Neuron (in vitro differentiated cells): ENCODE results near the gene MPI.
"Not testable (repeated sequence)": the region's sequence is repeated elsewhere in the genome, so short reads cannot be mapped to it uniquely, and the experiment has no call there.

Experiments
- H2AFZ ChIP-seq: one replicate; pipeline ENCODE4 v1.6.1; 2013; ENCODE audit warnings: low read depth, mild to moderate bottlenecking, inconsistent platforms, low read length, moderate library complexity
- H3K27me3 ChIP-seq: one replicate; pipeline ENCODE4 v1.6.1; 2013; ENCODE audit warnings: low read length; ENCODE audit not compliant: insufficient read depth
- H3K36me3 ChIP-seq: one replicate; pipeline ENCODE4 v1.6.1; 2013; ENCODE audit warnings: low read length; ENCODE audit not compliant: insufficient read depth
- H3K4me1 ChIP-seq: one replicate; pipeline ENCODE4 v1.6.1; 2013; ENCODE audit warnings: low read length; ENCODE audit not compliant: insufficient read depth
- H3K4me3 ChIP-seq: 2 replicates; pipeline ENCODE4 v1.5.1; 2013; ENCODE audit warnings: mild to moderate bottlenecking, low read length, moderate library complexity
- H3K9me3 ChIP-seq: one replicate; pipeline ENCODE4 v1.6.1; 2013; ENCODE audit warnings: low read length

Gene MPI

DNA sequence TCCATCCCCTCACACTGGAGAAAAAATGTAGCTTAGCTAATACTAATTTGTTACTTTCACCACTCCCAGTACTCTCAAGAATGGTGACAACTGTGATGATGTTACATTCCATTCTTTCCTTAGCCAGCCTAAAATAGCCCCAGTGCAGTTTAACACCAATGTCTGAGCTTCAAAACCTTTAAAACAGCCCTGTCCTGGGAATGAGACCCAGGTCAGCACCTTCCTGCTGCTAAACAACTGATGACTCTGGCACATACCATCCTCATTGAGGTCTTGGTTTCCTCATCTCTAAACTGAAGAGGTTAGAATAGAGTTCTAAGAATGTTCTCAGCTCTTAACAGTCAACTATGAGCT is 20.5 kb upstream of the MPI start:
- H3K27me3 ChIP-seq = no peaks in the 10 kb centered on the region

DNA sequence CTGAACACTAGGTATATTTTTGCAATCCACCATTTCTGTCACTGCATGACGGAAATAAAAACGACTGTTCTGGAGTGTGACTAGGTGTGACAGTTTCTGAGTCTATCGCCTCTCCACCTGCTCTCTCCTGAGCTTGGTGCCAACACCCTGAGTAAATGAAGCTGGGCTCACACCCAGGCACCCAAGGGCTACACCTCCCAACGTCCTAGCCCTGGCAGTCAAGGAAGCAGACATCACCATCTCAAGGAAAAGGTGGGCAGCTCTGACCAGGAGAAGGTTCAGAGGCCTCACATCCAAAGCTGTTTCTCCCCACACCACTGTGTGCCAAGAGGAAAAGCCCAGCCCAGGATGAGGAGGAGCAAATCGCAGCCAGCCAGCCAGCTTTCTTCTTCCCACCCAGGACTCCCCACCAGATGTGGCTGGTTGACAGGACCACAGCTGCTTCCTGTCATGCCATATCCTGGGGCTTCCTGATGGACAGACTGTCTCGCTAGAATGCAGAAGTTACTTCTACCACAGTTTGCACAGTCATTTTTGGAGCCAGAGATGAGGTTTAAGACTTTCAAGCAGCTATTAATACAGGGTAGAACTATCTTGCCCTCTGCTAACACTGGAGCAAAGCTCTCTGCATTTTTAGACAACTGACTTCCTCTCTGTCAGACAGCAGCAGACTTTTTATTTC is 20.0 kb upstream of the MPI start:
- Histone ChIP-seq H3K36me3 (peaks cover 18% of the 10 kb centered on the region), H3K27me3 (no peaks in the 10 kb centered on the region), H2AFZ (no peak overlapping the region), H3K4me3 (no peak overlapping the region), H3K4me1 (peaks cover 8% of the 10 kb centered on the region), H3K9me3 (peaks cover 3% of the 10 kb centered on the region)

More for the DNA sequence above, 20.5 kb upstream of the MPI start:
- H3K4me3 ChIP-seq = no peak overlapping the region
- no peak overlapping the region for H2AFZ ChIP-seq
- peaks cover 8% of the 10 kb centered on the region for H3K4me1 ChIP-seq
- H3K9me3 ChIP-seq = peaks cover 3% of the 10 kb centered on the region
- H3K36me3 ChIP-seq = peaks cover 18% of the 10 kb centered on the region

DNA sequence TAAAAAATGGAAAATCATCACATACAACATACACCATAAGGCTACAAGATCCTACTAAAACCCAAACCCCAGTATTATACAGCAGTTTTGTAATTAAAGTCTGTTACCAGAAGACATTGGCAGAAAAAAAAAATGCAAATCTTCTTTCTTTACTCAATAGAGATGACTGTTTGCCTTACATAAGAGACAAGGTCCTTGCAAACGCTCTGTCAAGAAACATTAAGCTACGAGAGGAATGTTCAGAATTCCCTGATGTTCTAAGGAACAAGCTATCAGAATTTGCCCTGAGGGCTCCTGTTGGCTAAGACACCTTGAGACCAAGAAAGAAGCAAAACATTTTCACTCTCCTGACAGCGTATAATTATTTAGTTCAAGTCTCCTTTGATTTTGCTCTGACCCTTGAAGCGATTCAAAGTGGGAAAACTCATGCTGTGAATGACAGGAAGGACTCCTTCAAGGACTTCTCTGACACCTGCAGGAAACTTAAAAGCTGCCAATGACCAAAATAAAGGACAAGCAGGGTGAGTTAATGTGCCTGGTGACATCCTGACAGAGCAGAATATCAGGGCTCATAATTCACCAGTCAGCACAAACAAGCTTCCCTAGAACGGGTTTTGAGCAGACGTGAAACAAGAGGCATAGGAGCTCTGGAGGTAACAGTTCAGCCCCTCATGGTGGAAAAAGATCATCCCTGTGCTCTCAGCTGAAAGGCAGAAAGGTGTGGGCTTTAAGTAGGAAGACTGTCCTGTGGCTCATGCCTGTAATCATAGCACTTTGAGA is 19.2 kb upstream of the MPI start:
- Histone ChIP-seq H3K9me3 (peaks cover 3% of the 10 kb centered on the region), H3K4me1 (peaks cover 8% of the 10 kb centered on the region), H3K27me3 (no peaks in the 10 kb centered on the region), H3K4me3 (no peak overlapping the region), H2AFZ (no peak overlapping the region), H3K36me3 (peaks cover 18% of the 10 kb centered on the region)

DNA sequence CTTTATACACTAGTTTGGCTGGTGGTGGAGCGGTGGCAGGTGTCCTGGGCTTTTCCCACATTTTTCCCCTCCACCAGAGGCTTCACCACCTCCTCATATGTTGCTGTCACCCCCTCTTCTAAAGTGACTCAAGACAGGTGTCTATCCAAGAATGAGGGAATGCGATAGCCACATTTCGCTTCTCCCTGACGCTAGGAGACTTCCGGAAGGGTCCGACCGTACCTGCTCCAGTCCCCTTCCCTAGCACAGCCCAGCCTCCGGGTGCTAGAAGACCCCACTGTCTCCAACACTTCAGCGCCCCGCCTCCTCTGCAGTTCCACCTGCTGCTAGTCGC is 17.2 kb upstream of the MPI start:
- Histone ChIP-seq H3K4me1 (peaks cover 8% of the 10 kb centered on the region), H3K9me3 (peaks cover 3% of the 10 kb centered on the region), H3K4me3 (peak overlapping the region; percentile 89), H2AFZ (no peak overlapping the region), H3K36me3 (peaks cover 15% of the 10 kb centered on the region), H3K27me3 (no peaks in the 10 kb centered on the region)

DNA sequence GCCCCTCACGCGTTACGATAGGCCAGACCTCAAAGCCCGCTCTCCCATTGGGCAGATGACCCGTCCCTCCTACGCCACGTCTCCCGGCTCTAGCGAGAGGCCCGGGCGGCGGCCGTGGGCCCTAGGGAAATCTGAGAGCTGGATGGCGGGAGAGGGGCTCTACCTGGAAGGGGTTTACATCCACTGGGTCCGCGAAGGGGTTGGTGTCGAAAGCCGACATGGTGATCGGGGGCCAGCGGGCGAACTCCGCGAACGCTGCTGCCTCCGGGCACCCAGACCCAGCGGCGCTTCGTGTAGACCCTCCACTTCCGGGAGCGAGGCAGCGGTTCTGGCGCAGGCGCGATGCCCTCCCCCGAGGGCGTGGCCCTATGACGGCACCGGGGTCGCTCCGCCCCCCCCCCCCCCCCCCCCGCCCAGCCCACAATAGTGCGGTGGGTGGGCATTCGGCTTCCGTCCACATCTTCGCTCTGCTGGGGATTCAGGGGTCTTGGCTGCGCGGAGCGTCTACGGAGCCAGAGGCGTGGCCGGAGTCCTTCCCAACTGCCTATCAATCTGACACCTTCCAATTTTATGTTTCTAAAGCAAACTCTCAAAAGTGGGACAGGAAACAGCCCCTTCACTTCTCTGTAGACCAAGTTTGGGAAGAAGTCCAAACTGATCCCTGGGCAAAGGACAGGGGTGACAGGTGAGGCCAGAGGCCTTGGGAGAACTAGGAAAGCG is 16.6 kb upstream of the MPI start, which contains the start of gene SCAMP2:
TSS of gene SCAMP2 (minus strand) at position 330 of the 720 bp plus-strand sequence. CDS start at position 220, 110 bp downstream.
- Histone ChIP-seq H3K9me3 (peaks cover 4% of the 10 kb centered on the region), H3K36me3 (peaks cover 11% of the 10 kb centered on the region), H3K27me3 (no peaks in the 10 kb centered on the region), H2AFZ (peak within 1 kb of the TSS; percentile 50), H3K4me3 (peak within 1 kb of the TSS; percentile 89), H3K4me1 (peaks cover 8% of the 10 kb centered on the region)

DNA sequence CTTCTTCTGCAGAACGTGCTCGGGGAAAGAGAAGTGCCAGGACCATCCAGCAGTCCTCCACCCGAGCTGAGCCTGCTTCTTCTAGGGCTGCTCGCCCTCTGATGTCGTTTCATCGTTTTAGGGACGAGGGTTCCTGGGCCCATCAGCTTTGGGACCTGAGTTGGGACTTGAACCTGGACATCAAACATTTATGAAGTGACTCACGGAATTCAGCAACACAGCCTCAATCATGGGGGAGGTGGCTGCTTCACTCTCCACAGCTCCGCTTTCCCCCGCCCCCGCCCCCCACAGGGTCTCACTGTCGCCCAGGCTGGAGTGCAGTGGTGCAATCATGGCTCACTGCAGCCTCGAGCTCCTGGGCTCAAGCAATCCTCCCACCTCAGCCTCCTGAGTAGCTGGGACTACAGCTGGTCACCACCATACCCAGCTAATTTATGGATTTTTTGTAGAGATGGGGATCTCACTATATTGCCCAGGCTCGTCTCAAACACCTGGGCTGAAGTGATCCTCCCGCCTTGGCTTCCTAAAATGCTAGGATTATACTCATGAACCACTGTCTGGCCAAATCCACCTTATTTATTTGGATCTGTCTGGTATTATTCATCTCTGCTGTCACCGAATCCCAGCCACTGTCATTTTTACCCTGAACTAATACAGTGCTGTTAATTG is 16.0 kb upstream of the MPI start:
- H2AFZ ChIP-seq = peak overlapping the region; percentile 50
- H3K4me3 ChIP-seq = peak overlapping the region; percentile 89
- H3K27me3 ChIP-seq = no peaks in the 10 kb centered on the region
- peaks cover 6% of the 10 kb centered on the region for H3K36me3 ChIP-seq
- H3K4me1 ChIP-seq = peaks cover 8% of the 10 kb centered on the region
- H3K9me3 ChIP-seq = peaks cover 3% of the 10 kb centered on the region

DNA sequence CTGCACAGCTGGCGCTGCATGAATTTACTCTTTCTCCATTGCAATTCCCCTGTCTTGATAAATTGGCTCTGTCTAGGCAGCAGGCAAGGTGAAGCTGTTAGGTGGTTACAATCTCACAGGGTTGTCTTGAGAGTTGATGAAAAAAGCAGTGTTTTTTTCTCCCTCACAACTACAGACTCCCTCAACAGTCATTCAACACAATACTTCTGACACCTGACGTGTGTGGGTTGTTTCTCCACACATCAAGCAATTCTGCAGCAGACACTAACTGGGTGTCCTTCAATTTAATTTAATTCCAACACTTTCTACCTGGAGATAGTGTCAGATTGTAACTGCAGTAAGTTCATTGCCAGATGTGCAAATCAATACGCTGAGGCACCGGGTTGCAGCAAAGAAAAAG is 11.6 kb upstream of the MPI start:
- Histone ChIP-seq H2AFZ (no peak overlapping the region), H3K4me3 (no peak overlapping the region), H3K36me3 (no peaks in the 10 kb centered on the region), H3K4me1 (peaks cover 4% of the 10 kb centered on the region), H3K9me3 (peaks cover 8% of the 10 kb centered on the region), H3K27me3 (no peaks in the 10 kb centered on the region)

DNA sequence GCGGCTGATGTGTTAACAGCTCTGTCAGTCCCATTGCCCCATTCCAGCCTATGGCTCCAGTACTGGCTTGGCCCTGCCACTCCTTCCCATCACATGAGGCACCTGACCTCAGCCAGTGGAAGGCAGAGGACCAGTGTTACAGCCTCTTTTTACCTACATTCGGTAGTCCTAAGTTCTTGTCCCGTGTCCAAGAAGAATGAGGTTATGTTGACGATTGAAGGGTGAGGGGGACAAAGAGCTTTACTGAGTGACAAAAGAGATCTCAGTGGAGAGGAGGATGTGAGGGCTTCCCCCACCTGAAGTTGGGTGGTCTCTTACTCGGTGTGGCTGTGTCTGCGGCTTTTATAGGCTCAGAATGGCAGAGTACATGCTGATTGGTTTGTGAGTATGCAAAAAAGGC is 7.3 kb upstream of the MPI start:
- H3K4me1 ChIP-seq = no peaks in the 10 kb centered on the region
- no peaks in the 10 kb centered on the region for H3K27me3 ChIP-seq
- H3K36me3 ChIP-seq = no peaks in the 10 kb centered on the region
- H2AFZ ChIP-seq = no peak overlapping the region
- no peak overlapping the region for H3K4me3 ChIP-seq
- H3K9me3 ChIP-seq = peaks cover 8% of the 10 kb centered on the region

DNA sequence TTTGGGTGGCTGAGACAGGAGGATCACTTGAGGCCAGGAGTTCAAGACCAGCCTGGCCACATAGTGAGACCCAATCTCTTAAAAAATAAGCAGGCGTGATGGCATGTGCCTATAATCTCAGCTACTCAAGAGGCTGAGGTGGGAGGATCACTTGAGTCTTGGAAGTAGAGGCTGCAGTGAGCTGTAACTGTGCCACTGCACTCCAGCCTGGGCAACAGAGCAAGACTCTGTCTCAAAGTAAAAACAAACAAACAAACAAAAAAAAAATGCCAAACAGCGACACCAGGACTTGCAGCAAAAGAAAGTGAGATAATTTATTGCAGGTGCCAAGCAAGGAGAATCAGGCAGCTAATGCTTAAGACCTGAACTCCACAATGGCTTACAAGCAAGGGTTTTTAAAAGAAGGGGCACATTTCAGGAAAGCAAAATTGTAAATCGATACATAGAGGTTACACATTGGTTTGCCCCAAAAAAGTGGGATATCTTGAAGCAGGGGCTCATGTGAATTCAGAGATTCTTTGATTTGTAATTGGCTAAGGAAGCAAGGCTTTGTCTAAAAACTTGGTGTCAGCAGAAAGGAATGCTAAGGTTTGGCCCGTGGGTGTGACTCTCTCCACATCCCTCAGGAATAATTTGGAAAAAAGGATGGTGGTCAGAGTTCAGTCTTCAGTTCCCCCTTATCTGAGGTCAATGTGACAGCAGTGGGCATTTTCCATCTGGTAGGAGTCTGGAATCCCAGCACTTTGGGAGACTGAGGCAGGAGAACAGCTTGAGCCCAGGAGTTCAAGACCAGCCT is 5.2 kb upstream of the MPI start:
- Histone ChIP-seq H2AFZ (no peak overlapping the region), H3K36me3 (no peaks in the 10 kb centered on the region), H3K27me3 (no peaks in the 10 kb centered on the region), H3K4me1 (peaks cover 6% of the 10 kb centered on the region), H3K4me3 (no peak overlapping the region), H3K9me3 (peaks cover 5% of the 10 kb centered on the region)

DNA sequence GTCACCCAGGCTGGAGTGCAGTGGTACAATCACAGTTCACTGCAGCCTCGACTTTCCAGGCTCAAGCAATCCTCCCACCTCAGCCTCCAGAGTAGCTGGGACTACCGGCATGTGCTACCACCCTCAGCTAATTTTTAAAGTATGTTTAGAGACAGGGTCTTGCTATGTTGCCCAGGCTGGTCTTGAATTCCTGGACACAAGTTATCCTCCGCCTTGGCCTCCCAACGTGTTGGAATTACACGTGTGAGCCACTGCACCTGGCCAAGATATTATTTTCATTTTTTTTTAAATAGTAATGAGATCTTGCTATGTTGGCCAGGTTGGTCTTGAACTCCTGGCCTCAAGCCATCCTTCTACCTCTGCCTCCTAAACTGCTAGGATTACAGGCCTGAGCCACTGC is 4.4 kb upstream of the MPI start:
- no peaks in the 10 kb centered on the region for H3K27me3 ChIP-seq
- H3K36me3 ChIP-seq = no peaks in the 10 kb centered on the region
- H2AFZ ChIP-seq = no peak overlapping the region
- H3K9me3 ChIP-seq = peaks cover 5% of the 10 kb centered on the region
- H3K4me1 ChIP-seq = peaks cover 7% of the 10 kb centered on the region
- H3K4me3 ChIP-seq = no peak overlapping the region

DNA sequence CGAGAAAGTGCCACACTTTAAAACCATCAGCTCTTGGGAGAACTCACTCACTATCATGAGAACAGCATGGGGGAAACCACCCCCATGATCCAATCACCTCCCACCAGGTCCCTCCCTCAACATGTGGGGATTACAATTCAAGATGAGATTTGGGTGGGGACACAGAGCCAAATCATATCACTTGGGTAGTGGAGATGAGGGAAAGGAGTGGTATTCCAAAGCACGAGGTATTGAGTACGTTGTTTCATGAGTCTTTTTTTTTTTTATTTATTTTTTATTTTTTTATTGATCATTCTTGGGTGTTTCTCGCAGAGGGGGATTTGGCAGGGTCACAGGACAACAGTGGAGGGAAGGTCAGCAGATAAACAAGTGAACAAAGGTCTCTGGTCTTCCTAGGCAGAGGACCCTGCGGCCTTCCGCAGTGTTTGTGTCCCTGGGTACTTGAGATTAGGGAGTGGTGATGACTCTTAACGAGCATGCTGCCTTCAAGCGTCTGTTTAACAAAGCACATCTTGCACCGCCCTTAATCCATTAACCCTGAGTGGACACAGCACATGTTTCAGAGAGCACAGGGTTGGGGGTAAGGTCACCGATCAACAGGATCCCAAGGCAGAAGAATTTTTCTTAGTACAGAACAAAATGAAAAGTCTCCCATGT is 2.2 kb upstream of the MPI start:
- not testable (repeated sequence) for H3K9me3 ChIP-seq, H2AFZ ChIP-seq

DNA sequence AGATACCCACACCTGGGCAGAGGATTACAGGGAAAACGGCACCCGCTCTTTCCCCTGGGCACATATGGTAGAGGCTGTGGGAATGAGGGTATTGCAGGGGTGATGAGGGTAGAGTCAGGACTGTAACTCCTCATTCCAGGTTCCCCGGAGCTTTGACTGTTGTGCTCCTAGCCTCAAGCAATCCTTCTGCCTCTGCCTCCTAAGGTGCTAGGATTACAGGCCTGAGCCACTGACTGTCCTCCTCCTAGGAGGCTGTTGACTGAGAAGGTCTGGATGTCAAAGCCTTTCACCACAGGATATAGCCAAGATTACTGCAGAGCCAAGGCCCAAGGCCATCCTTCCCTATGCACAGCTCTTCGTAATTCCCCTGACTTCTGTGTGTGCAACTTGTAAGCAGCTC is 1.1 kb upstream of the MPI start:
- Histone ChIP-seq H3K4me3 (peak overlapping the region; percentile 60), H2AFZ (no peak overlapping the region), H3K36me3 (peaks cover 21% of the 10 kb centered on the region), H3K9me3 (no peaks in the 10 kb centered on the region), H3K27me3 (no peaks in the 10 kb centered on the region), H3K4me1 (peaks cover 10% of the 10 kb centered on the region)

More for the DNA sequence above, 2.2 kb upstream of the MPI start:
- Histone ChIP-seq H3K4me1 (peaks cover 10% of the 10 kb centered on the region), H3K36me3 (peaks cover 15% of the 10 kb centered on the region)
- H3K4me3 ChIP-seq, H3K27me3 ChIP-seq: not testable (repeated sequence)
